Pancreas (tissue), 10 donors: Measurements from ENCODE around the gene C12orf43. TPM values are rescaled to one million over a fixed set of nuclear protein-coding genes. Genes with fewer than 3 reads are reported as not detected.

Experiments
- ATAC-seq, 4 donors: fragments of 200-7000 bp; cut with Tn5 transposase; one replicate each; pipeline versions ENCODE4 v1.8.0 to v1.9.1; 2020; ENCODE audit warnings: mild to moderate bottlenecking in 4 of 4, moderate library complexity in 4 of 4
- DNase-seq, 6 donors: peaks; one replicate each; pipeline ENCODE4 v3.0.0-alpha.2; 2020
- FAIRE-seq: peaks from 2 replicates; lab custom pipeline; 2012; peaks lifted over from hg19 to GRCh38; lab: Jason Lieb, UNC
- H3K27ac ChIP-seq, 4 donors: fragments of 200-600 bp; sonication (generic); 1 replicate in 3 of 4; 2 replicates in 1 of 4; pipeline versions ENCODE4 v1.5.0 to v1.8.0; 2020
- H3K27me3 ChIP-seq, 4 donors: fragments of 200-600 bp; one replicate each; pipeline ENCODE4 v1.8.0; 2021
- H3K36me3 ChIP-seq, 3 donors: fragments of 200-600 bp; sonication (generic) in 1 of 3; one replicate each; pipeline versions ENCODE4 v1.5.0 to v1.8.0; 2020 to 2021
- H3K4me1 ChIP-seq, 3 donors: fragments of 200-600 bp; one replicate each; pipeline ENCODE4 v1.8.0; 2021
- H3K4me3 ChIP-seq, 4 donors: fragments of 200-600 bp; sonication (generic) in 2 of 4; one replicate each; pipeline versions ENCODE4 v1.5.0 to v1.8.0; 2020 to 2021
- H3K9me3 ChIP-seq, 4 donors: fragments of 200-600 bp; one replicate each; pipeline ENCODE4 v1.8.0; 2021
- WGBS, 2 donors: extraction: QIAGEN DNeasy Blood & Tissue Kit; methylation state at CpG; one replicate each; pipeline ENCODE4 v1.1.7; 2013; 5-methylcytosine and 5-hydroxymethylcytosine counted together
- intact Hi-C, 3 donors: fragments of 100-400 bp; cut with DNase I; formaldehyde crosslinking; loops; one replicate each; pipeline versions ENCODE4 v1.11.1 to v1.14.2; 2022
- polyA plus RNA-seq, 2 donors: library from polyadenylated mRNA; stranded (reverse); fragments of 200-250 nt; gene quantifications; one replicate each; pipeline ENCODE4 v1.2.3, GENCODE V29; 2013
- total RNA-seq, 6 donors: library from RNA; stranded (reverse); fragmentation: NEBNext Ultra II Directional in 4 of 6; extraction: Animal tissue kit (Norgen Biotek cat#: 25700) in 4 of 6; gene quantifications; one replicate each; pipeline versions ENCODE4 v1.2.1 to v1.2.4, GENCODE V29; 2021 to 2023
- TF ChIP-seq, protein P1 (sequence below), 4 donors: fragments of 200-600 bp; sonication (generic) in 3 of 4; IDR thresholded peaks; one replicate each; pipeline versions ENCODE4 v1.5.0 to v1.8.0; 2021; ENCODE audit warnings: antibody characterized with exemption in 4 of 4
- donor health status: healthy with polysubstance abuse.
- donor health status: DM: no; HTN: no; CAD: no; lungs with moderate emphysema.
- donor health status: DM: no; HTN: no; CAD: no.
- donor health status: control.
- donor health status: control.
- donor health status: Bipolar disorder and iron deficiency.
- donor health status: DM: yes; HTN: yes; CAD: no.
- donor health status: DM: no; HTN: no; CAD: no.
- donor health status: DM: no; HTN: no; CAD: no.
- donor health status: DM: yes; HTN: yes; CAD: no.

C12orf43 gene
- total and polyA plus RNA-seq, 8 donors, result 4.5 to 7.9 (median 6.8) TPM

DNA sequence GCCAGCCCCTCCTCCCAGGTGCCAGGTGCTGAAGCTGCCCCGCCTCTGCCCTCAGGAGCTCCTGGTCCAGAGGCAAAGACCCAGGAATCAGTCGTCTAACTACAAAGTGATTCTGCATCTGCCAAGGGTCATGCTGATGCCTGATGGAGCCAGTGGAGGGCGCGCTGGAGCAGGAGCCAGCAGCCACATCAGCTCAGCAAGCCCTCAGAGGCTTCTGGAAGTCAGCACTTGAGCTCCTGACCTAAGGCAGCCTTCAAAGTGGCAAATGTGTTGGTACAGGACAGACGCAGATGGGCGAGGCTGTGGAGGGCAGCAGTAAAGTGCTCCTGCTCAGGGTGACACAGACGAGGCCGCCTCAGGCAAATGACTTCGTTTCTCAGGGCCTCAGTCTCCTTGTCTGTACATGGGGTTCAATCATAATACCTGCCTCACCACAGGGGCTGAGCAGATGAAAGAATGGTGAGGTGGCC lies 10.9 kb downstream of the C12orf43 start:
- Histone ChIP-seq H3K36me3 (peaks cover 3 to 11% (median 8%) of the 10 kb centered on the region in 3 donors), H3K4me3 (no peak overlapping the region), H3K27me3 (no peaks in the 10 kb centered on the region), H3K4me1 (no peaks in the 10 kb centered on the region), H3K9me3 (no peaks in the 10 kb centered on the region), H3K27ac (no peak overlapping the region)
- TF ChIP-seq, protein P1, sequence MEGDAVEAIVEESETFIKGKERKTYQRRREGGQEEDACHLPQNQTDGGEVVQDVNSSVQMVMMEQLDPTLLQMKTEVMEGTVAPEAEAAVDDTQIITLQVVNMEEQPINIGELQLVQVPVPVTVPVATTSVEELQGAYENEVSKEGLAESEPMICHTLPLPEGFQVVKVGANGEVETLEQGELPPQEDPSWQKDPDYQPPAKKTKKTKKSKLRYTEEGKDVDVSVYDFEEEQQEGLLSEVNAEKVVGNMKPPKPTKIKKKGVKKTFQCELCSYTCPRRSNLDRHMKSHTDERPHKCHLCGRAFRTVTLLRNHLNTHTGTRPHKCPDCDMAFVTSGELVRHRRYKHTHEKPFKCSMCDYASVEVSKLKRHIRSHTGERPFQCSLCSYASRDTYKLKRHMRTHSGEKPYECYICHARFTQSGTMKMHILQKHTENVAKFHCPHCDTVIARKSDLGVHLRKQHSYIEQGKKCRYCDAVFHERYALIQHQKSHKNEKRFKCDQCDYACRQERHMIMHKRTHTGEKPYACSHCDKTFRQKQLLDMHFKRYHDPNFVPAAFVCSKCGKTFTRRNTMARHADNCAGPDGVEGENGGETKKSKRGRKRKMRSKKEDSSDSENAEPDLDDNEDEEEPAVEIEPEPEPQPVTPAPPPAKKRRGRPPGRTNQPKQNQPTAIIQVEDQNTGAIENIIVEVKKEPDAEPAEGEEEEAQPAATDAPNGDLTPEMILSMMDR (IDR thresholded peaks at IDR 0.05), result peak; percentile 13 to 34 (median 24)
- peak in 3 of 4 donors; percentile 57 to 64 (median 59) for ATAC-seq
- FAIRE-seq, result no peak
- DNase-seq, result no peak
- 60 to 66% methylated on average over 9 of the region's 9 CpGs for WGBS, 2 donors
- intact Hi-C loops, result loop anchor here in 1 of 3 donors (10.0 kb wide), 1 partner anchor 61 kb away; no protein-coding TSS in a partner anchor

- ATAC-seq, result no peak
- H3K4me1 ChIP-seq, result peaks cover 0 to 7% (median 0%) of the 10 kb centered on the region in 3 donors
- intact Hi-C loops, result loop anchor here in 1 of 3 donors (10.0 kb wide), 1 partner anchor 60 kb away; no protein-coding TSS in a partner anchor
- no peaks in the 10 kb centered on the region for H3K9me3 ChIP-seq
- DNase-seq, result no peak
- TF ChIP-seq, protein P1 (IDR thresholded peaks at IDR 0.05), result no peak
- H3K36me3 ChIP-seq, result peaks cover 0 to 11% (median 3%) of the 10 kb centered on the region in 3 donors
- no peaks in the 10 kb centered on the region for H3K27me3 ChIP-seq
- FAIRE-seq, result no peak
- no peak overlapping the region for H3K27ac ChIP-seq
- WGBS, 2 donors, result 88 to 92% methylated on average over 16 of the region's 16 CpGs
- H3K4me3 ChIP-seq, result no peak overlapping the region
Measured at GRCh38 chr12:121004253-121004815, 12.0 kb downstream of the C12orf43 start.

DNA sequence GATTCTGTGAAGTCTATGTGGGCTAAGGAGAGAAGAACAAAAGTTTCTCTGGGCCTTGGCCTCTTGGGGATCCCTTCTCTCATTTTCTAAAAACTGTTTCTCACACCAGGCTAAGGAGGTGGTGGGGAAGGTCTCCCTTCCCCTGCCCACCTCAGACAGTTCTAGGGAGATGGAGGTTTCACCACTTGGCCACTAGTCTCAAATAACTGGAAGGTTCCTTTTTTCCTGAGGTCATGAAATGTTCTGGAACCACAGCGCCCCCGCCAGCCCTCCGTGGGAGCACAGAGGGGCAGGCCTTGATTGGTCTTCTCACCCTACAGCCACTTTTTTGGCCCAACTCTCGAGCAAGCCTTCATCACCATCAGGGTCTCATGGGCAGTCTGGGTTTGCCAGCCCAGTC lies 12.6 kb downstream of the C12orf43 start:
- FAIRE-seq (no peak), DNase-seq (no peak), ATAC-seq (peak in 2 of 4 donors; percentile 12 to 22)
- intact Hi-C loops, result loop anchor here in 1 of 3 donors (10.0 kb wide), 1 partner anchor 59 kb away; no protein-coding TSS in a partner anchor
- H3K4me3 ChIP-seq, result no peak overlapping the region
- H3K27me3 ChIP-seq, result no peaks in the 10 kb centered on the region
- H3K27ac ChIP-seq, result no peak overlapping the region
- H3K4me1 ChIP-seq, result peaks cover 0 to 12% (median 0%) of the 10 kb centered on the region in 3 donors
- peaks cover 0 to 11% (median 3%) of the 10 kb centered on the region in 3 donors for H3K36me3 ChIP-seq
- TF ChIP-seq, protein P1 (IDR thresholded peaks at IDR 0.05), result no peak
- WGBS, 2 donors, result 68 to 70% methylated on average over 4 of the region's 4 CpGs
- H3K9me3 ChIP-seq, result no peaks in the 10 kb centered on the region

- TF ChIP-seq, protein P1 (IDR thresholded peaks at IDR 0.05), result no peak
- Histone ChIP-seq H3K27ac (no peak overlapping the region), H3K4me1 (peaks cover 0 to 12% (median 0%) of the 10 kb centered on the region in 3 donors), H3K36me3 (peaks cover 0 to 11% (median 3%) of the 10 kb centered on the region in 3 donors), H3K27me3 (no peaks in the 10 kb centered on the region), H3K4me3 (no peak overlapping the region), H3K9me3 (no peaks in the 10 kb centered on the region)
- ATAC-seq (no peak), FAIRE-seq (no peak), DNase-seq (peak in 1 of 6 donors; percentile 72)
- intact Hi-C loops, result loop anchor here in 1 of 3 donors (10.0 kb wide), 1 partner anchor 57 kb away; no protein-coding TSS in a partner anchor
- WGBS, 2 donors, result 92 to 93% methylated on average over 16 of the region's 16 CpGs
Measured at GRCh38 chr12:121001841-121002483, 14.3 kb downstream of the C12orf43 start.
